Loucy (cell line): ENCODE results near the gene RELCH.

Source experiments
- EZH2phosphoT487 ChIP-seq: fragments of 200-600 bp; IDR thresholded peaks from 2 replicates; pipeline ENCODE4 v1.6.1; 2018; ENCODE audit warnings: antibody characterized with exemption, mild to moderate bottlenecking, moderate library complexity, borderline replicate concordance
- TF ChIP-seq, protein P1 (sequence below): fragments of 200-600 bp; sonication (generic); conservative IDR thresholded peaks from 2 replicates; pipeline ENCODE4 v1.5.1; 2014; ENCODE audit warnings: mild to moderate bottlenecking, antibody characterized with exemption, low read length

GRCh38 chr18:62282188-62282629 lies 95.2 kb downstream of the RELCH start:
- TF ChIP-seq, protein P1, sequence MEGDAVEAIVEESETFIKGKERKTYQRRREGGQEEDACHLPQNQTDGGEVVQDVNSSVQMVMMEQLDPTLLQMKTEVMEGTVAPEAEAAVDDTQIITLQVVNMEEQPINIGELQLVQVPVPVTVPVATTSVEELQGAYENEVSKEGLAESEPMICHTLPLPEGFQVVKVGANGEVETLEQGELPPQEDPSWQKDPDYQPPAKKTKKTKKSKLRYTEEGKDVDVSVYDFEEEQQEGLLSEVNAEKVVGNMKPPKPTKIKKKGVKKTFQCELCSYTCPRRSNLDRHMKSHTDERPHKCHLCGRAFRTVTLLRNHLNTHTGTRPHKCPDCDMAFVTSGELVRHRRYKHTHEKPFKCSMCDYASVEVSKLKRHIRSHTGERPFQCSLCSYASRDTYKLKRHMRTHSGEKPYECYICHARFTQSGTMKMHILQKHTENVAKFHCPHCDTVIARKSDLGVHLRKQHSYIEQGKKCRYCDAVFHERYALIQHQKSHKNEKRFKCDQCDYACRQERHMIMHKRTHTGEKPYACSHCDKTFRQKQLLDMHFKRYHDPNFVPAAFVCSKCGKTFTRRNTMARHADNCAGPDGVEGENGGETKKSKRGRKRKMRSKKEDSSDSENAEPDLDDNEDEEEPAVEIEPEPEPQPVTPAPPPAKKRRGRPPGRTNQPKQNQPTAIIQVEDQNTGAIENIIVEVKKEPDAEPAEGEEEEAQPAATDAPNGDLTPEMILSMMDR = no peak
- TF ChIP-seq EZH2phosphoT487 = no peak
